ENCODE data around the gene GCNT2.
"Not testable (repeated sequence)": the region's sequence is repeated elsewhere in the genome, so short reads cannot be mapped to it uniquely, and the experiment has no call there.

GCNT2 gene

DNA sequence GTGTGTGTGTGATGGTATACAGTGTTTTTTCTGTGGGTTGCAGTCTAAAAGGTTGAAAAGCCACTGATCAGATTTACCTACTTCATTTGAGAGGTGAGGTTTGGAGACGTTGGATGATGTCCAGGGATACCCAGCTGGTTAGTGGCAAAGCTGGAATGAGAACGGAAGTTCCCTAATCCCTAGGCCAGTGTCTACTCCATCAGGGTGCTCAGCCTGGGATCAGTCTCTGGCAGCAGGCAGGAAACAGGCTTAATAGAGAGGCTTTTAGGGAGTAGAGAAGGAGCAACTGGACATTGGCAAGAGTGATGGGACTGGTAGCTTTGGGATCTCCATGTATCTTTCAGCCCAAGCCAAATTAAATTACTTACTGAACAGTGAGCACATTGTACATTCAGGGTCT lies 92.6 kb downstream of the GCNT2 start:
- no peak for DNase-seq (ENCODE audit: extremely low read depth, low read depth)
- TF ChIP-seq CTCF (IDR thresholded peaks at IDR 0.05; ENCODE audit: low read depth, low read length), result no peak

GRCh38 chr6:10615675-10616074 lies 94.5 kb downstream of the GCNT2 start:
- DNase-seq (ENCODE audit: extremely low read depth, low read depth), result no peak
- TF ChIP-seq CTCF (IDR thresholded peaks at IDR 0.05; ENCODE audit: low read depth, low read length), result no peak

- not testable (repeated sequence) for DNase-seq (ENCODE audit: extremely low read depth, low read depth)
Observed at GRCh38 chr6:10616266-10616665, 95.1 kb downstream of the GCNT2 start.

GRCh38 chr6:10617008-10617696 lies 96.0 kb downstream of the GCNT2 start:
- no peak for DNase-seq (ENCODE audit: extremely low read depth, low read depth)

GRCh38 chr6:10618409-10618808 lies 97.3 kb downstream of the GCNT2 start:
- DNase-seq (ENCODE audit: extremely low read depth, low read depth), result no peak
- no peak for TF ChIP-seq CTCF (IDR thresholded peaks at IDR 0.05; ENCODE audit: low read depth, low read length)

More at GRCh38 chr6:10617008-10617696, 96.0 kb downstream of the GCNT2 start:
- TF ChIP-seq CTCF (IDR thresholded peaks at IDR 0.05; ENCODE audit: low read depth, low read length), result no peak

- TF ChIP-seq CTCF (IDR thresholded peaks at IDR 0.05; ENCODE audit: low read depth, low read length), result no peak
- DNase-seq (ENCODE audit: extremely low read depth, low read depth), result no peak
Observed at GRCh38 chr6:10621213-10621612, 100.1 kb downstream of the GCNT2 start.

DNA sequence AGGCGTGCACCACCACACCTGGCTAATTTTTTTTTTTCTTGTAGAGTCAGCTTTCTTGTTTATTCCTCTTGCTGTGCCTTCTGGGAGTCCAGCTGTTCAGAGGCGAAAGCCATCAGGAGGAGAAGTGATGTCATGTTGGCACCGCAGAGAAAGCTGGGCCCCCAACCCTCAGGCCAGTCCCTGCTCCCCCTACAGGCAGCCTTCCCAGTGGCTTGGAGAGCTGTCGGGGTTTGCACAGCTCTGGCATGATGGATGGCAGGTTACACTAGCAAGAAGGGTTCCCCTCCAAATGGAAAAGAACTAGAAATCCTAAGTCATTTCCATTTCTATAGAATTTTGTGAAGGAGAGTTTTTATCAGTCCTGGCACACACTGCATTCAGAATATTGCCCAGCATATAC lies 100.7 kb downstream of the GCNT2 start:
- TF ChIP-seq CTCF (IDR thresholded peaks at IDR 0.05; ENCODE audit: low read depth, low read length), result no peak
- no peak for DNase-seq (ENCODE audit: extremely low read depth, low read depth)

DNA sequence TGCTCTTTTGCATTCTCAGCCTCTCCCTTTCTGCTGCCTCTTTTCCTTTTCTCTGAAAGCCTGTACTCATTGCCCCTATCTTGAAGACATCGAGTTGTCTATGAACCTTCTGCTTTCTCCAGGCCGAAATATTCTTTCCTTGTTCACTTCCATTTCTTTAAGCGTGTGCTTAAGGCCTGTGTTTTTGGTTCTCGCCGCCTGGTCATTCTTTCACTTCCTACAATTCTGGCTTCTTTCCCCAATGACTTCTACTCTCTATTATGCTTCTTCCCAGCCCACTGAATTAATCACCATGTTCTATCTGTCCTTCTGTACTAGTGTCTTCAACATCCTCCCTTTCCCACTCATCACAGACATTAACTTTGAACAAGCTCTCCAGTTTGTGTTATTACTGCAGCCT lies 103.7 kb downstream of the GCNT2 start:
- TF ChIP-seq CTCF (IDR thresholded peaks at IDR 0.05; ENCODE audit: low read depth, low read length), result no peak
- DNase-seq (ENCODE audit: extremely low read depth, low read depth), result no peak

All from AG09319 (cell line).